H9 (cell line): Measurements from ENCODE around the gene TNFRSF21. TPM values are rescaled to one million over a fixed set of nuclear protein-coding genes. Genes with fewer than 3 reads are reported as not detected.

Experiments
- DNase-seq: peaks from one replicate; pipeline ENCODE4 v3.0.0-alpha.2; 2017
- H2AFZ ChIP-seq: one replicate; pipeline ENCODE4 v1.6.1; 2013; ENCODE audit warnings: mild to moderate bottlenecking, low read length, control low read depth, moderate library complexity
- H2AK5ac ChIP-seq: 2 replicates; pipeline ENCODE4 v1.6.1; 2013; ENCODE audit warnings: low read length, control low read depth, mixed read lengths; ENCODE audit not compliant: insufficient read length
- H2BK120ac ChIP-seq: one replicate; pipeline ENCODE4 v1.6.1; 2013; ENCODE audit warnings: low read depth, mild to moderate bottlenecking, low read length, control low read depth, inconsistent platforms; ENCODE audit not compliant: poor library complexity, severe bottlenecking
- H2BK12ac ChIP-seq: 2 replicates; pipeline ENCODE4 v1.6.1; 2013; ENCODE audit warnings: low read length, control low read depth, mixed read lengths, low read depth; ENCODE audit not compliant: insufficient read length
- H2BK15ac ChIP-seq: 2 replicates; pipeline ENCODE4 v1.6.1; 2013; ENCODE audit warnings: low read depth, low read length, control low read depth
- H2BK20ac ChIP-seq: one replicate; pipeline ENCODE4 v1.6.1; 2013; ENCODE audit warnings: low read depth, mild to moderate bottlenecking, low read length, control low read depth, inconsistent platforms; ENCODE audit not compliant: poor library complexity, severe bottlenecking
- H2BK5ac ChIP-seq: 2 replicates; pipeline ENCODE4 v1.6.1; 2013; ENCODE audit warnings: low read length, control low read depth, mixed read lengths; ENCODE audit not compliant: insufficient read length
- H3K14ac ChIP-seq: 2 replicates; pipeline ENCODE4 v1.6.1; 2013; ENCODE audit warnings: low read length, control low read depth; ENCODE audit not compliant: insufficient read depth
- H3K18ac ChIP-seq: 2 replicates; pipeline ENCODE4 v1.6.1; 2013; ENCODE audit warnings: low read depth, mild to moderate bottlenecking, mixed read lengths, low read length, control low read depth; ENCODE audit not compliant: insufficient read length
- H3K23ac ChIP-seq: 2 replicates; pipeline ENCODE4 v1.6.1; 2013; ENCODE audit warnings: low read length, control low read depth, mixed read lengths, low read depth; ENCODE audit not compliant: insufficient read length
- H3K23me2 ChIP-seq: 2 replicates; pipeline ENCODE4 v1.6.1; 2013; ENCODE audit warnings: low read depth, mild to moderate bottlenecking, mixed read lengths, low read length, control low read depth; ENCODE audit not compliant: insufficient read length, poor library complexity, severe bottlenecking
- H3K27ac ChIP-seq: 2 replicates; pipeline ENCODE4 v1.5.1; 2013; ENCODE audit warnings: low read length, control low read depth, mixed read lengths, low read depth; ENCODE audit not compliant: insufficient read length
- H3K27me3 ChIP-seq: 2 replicates; pipeline ENCODE4 v1.6.1; 2013; ENCODE audit warnings: low read length, control low read depth, inconsistent platforms; ENCODE audit not compliant: insufficient read depth
- H3K4ac ChIP-seq: 2 replicates; pipeline ENCODE4 v1.6.1; 2013; ENCODE audit warnings: low read depth, mild to moderate bottlenecking, control low read depth, inconsistent platforms, low read length, moderate library complexity
- H3K4me1 ChIP-seq: 2 replicates; pipeline ENCODE4 v1.6.1; 2013; ENCODE audit warnings: low read length, control low read depth, inconsistent platforms; ENCODE audit not compliant: insufficient read depth
- H3K4me2 ChIP-seq: 2 replicates; pipeline ENCODE4 v1.6.1; 2013; ENCODE audit warnings: low read length, control low read depth, mixed read lengths; ENCODE audit not compliant: insufficient read length, insufficient read depth
- H3K56ac ChIP-seq: 2 replicates; pipeline ENCODE4 v1.6.1; 2013; ENCODE audit warnings: low read depth, mild to moderate bottlenecking, mixed read lengths, low read length, control low read depth; ENCODE audit not compliant: insufficient read length
- H3K79me1 ChIP-seq: 2 replicates; pipeline ENCODE4 v1.6.1; 2013; ENCODE audit warnings: low read depth, mild to moderate bottlenecking, moderate library complexity, low read length, control low read depth, inconsistent platforms; ENCODE audit not compliant: insufficient read depth, poor library complexity, severe bottlenecking
- H3K79me2 ChIP-seq: 2 replicates; pipeline ENCODE4 v1.6.1; 2013; ENCODE audit warnings: low read length, control low read depth, inconsistent platforms; ENCODE audit not compliant: insufficient read depth
- H3K9ac ChIP-seq: 2 replicates; pipeline ENCODE4 v1.6.1; 2013; ENCODE audit warnings: low read length, control low read depth, mixed read lengths; ENCODE audit not compliant: insufficient read length; ENCODE audit errors: extremely low read depth
- H3K9me3 ChIP-seq: one replicate; pipeline ENCODE4 v1.6.1; 2013; ENCODE audit warnings: low read depth, low read length, inconsistent platforms; ENCODE audit not compliant: control insufficient read depth
- H3T11ph ChIP-seq: one replicate; pipeline ENCODE4 v1.6.1; 2013; ENCODE audit warnings: mild to moderate bottlenecking, low read length, control low read depth, inconsistent platforms
- H4K20me1 ChIP-seq: one replicate; pipeline ENCODE4 v1.6.1; 2013; ENCODE audit not compliant: control insufficient read depth, insufficient read length, insufficient read depth
- H4K5ac ChIP-seq: 2 replicates; pipeline ENCODE4 v1.6.1; 2013; ENCODE audit warnings: low read depth, mild to moderate bottlenecking, mixed read lengths, low read length, control low read depth; ENCODE audit not compliant: insufficient read length
- H4K8ac ChIP-seq: replicated peaks from 2 replicates; pipeline ENCODE4 v1.6.1; 2013; ENCODE audit warnings: low read length, control low read depth, mixed read lengths, low read depth; ENCODE audit not compliant: insufficient read length
- H4K91ac ChIP-seq: 2 replicates; pipeline ENCODE4 v1.6.1; 2013; ENCODE audit warnings: low read depth, mild to moderate bottlenecking, moderate library complexity, mixed read lengths, low read length, control low read depth; ENCODE audit not compliant: insufficient read length
- H3K27ac Mint-ChIP-seq, 3 experiments: 2 replicates in 2 of 3; 3 replicates in 1 of 3; pipeline ENCODE4 v1.8.0; 2020 to 2021; ENCODE audit warnings: mixed read lengths in 3 of 3, mild to moderate bottlenecking in 1 of 3, moderate library complexity in 1 of 3
- H3K27me3 Mint-ChIP-seq: 2 replicates; pipeline ENCODE4 v1.8.0; 2021; ENCODE audit warnings: low read depth, mild to moderate bottlenecking, moderate library complexity, mixed read lengths
- H3K36me3 Mint-ChIP-seq, 3 experiments: 2 replicates in 2 of 3; 3 replicates in 1 of 3; pipeline ENCODE4 v1.8.0; 2020 to 2021; ENCODE audit warnings: low read depth in 3 of 3, mixed read lengths in 3 of 3; ENCODE audit not compliant: insufficient read depth in 1 of 3
- H3K4me1 Mint-ChIP-seq, 2 experiments: 2 replicates each; pipeline ENCODE4 v1.8.0; 2020; ENCODE audit warnings: mixed read lengths in 2 of 2
- H3K4me3 Mint-ChIP-seq, 2 experiments: 2 replicates in 1 of 2; 3 replicates in 1 of 2; pipeline ENCODE4 v1.8.0; 2020 to 2021; ENCODE audit warnings: mild to moderate bottlenecking in 2 of 2, mixed read lengths in 2 of 2, moderate library complexity in 1 of 2
- H3K9me3 Mint-ChIP-seq, 2 experiments: 2 replicates in 1 of 2; 3 replicates in 1 of 2; pipeline ENCODE4 v1.8.0; 2020; ENCODE audit warnings: mild to moderate bottlenecking in 2 of 2, mixed read lengths in 2 of 2, moderate library complexity in 1 of 2
- WGBS: extraction: QIAGEN DNeasy Blood & Tissue Kit; methylation state at CpG from one replicate; pipeline ENCODE4 v1.1.7; 2013; ENCODE audit warnings: missing lambda C conversion rate, low lambda C conversion rate, mixed read lengths; ENCODE audit not compliant: insufficient read length; ENCODE audit errors: extremely low coverage; 5-methylcytosine and 5-hydroxymethylcytosine counted together
- total RNA-seq: library from RNA; stranded (reverse); gene quantifications from 2 replicates; pipeline ENCODE4 v1.2.1, GENCODE V29; 2021
- TF ChIP-seq, protein P1 (sequence below): fragments of 200-600 bp; sonication (generic); conservative IDR thresholded peaks from 3 replicates; pipeline ENCODE4 v1.8.0; 2021; ENCODE audit warnings: antibody characterized with exemption, mild to moderate bottlenecking

Gene TNFRSF21
- total RNA-seq, 1 experiment from 2014 or later, result 39.1 TPM

DNA sequence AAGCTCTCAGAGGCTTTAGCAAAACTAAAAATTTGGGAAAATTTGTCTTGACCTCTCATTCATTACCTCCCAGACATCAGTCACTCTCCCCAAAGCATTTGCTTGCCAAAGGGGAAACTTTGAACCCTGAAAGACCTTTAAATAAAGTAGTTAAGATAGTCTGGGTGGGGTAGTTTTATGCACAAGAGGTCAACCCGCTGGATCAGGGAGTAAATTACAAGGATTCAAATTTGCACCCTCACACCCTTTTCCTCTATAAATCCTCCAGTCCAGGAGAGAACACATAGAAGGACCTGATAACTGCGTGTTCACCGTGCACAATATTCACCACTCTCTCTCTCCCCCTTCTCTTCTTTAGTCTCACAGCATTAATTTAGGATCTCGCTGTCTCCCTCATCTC, 36.1 kb upstream of the TNFRSF21 start:
- Histone ChIP-seq H3K14ac (no peak overlapping the region), H3K4me2 (no peak overlapping the region), H3K4me1 (no peaks in the 10 kb centered on the region), H2AFZ (no peak overlapping the region), H3K56ac (no peak overlapping the region), H3K9me3 (no peaks in the 10 kb centered on the region), H3K79me2 (no peaks in the 10 kb centered on the region), H4K91ac (no peak overlapping the region), H2BK12ac (no peak overlapping the region), H4K20me1 (no peaks in the 10 kb centered on the region), H3K9ac (no peak overlapping the region), H3K23ac (no peak overlapping the region), H2AK5ac (no peak overlapping the region), H3K79me1 (no peaks in the 10 kb centered on the region), H3K4ac (no peak overlapping the region), H3T11ph (no peak overlapping the region), H2BK5ac (no peak overlapping the region), H2BK15ac (no peak overlapping the region), H4K8ac (no peak overlapping the region), H3K27me3 (no peaks in the 10 kb centered on the region; the same call in 1 of the 2 replicates), H3K23me2 (no peaks in the 10 kb centered on the region), H4K5ac (no peak overlapping the region), H3K27ac (no peak overlapping the region), H3K18ac (no peak overlapping the region), H2BK20ac (no peak overlapping the region), H2BK120ac (no peak overlapping the region)
- Mint-ChIP-seq H3K9me3 (no peaks in the 10 kb centered on the region; a peak in 1 of 5 replicates), H3K4me3 (no peak overlapping the region), H3K4me1 (no peaks in the 10 kb centered on the region), H3K27me3 (no peaks in the 10 kb centered on the region; the same call in 1 of the 2 replicates), H3K27ac (no peak overlapping the region), H3K36me3 (no peaks in the 10 kb centered on the region)
- no peak for DNase-seq
- no CpG with 5 or more reads among the region's 4 CpGs for WGBS
- TF ChIP-seq, protein P1, sequence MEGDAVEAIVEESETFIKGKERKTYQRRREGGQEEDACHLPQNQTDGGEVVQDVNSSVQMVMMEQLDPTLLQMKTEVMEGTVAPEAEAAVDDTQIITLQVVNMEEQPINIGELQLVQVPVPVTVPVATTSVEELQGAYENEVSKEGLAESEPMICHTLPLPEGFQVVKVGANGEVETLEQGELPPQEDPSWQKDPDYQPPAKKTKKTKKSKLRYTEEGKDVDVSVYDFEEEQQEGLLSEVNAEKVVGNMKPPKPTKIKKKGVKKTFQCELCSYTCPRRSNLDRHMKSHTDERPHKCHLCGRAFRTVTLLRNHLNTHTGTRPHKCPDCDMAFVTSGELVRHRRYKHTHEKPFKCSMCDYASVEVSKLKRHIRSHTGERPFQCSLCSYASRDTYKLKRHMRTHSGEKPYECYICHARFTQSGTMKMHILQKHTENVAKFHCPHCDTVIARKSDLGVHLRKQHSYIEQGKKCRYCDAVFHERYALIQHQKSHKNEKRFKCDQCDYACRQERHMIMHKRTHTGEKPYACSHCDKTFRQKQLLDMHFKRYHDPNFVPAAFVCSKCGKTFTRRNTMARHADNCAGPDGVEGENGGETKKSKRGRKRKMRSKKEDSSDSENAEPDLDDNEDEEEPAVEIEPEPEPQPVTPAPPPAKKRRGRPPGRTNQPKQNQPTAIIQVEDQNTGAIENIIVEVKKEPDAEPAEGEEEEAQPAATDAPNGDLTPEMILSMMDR, result no peak
